Transverse colon (tissue), 4 donors: ENCODE results near the gene GIN1. TPM values are rescaled to one million over a fixed set of nuclear protein-coding genes. Genes with fewer than 3 reads are reported as not detected.
"Not testable (repeated sequence)": the region's sequence is repeated elsewhere in the genome, so short reads cannot be mapped to it uniquely, and the experiment has no call there.

Experiments used
- DNase-seq: peaks from one replicate; pipeline ENCODE4 v3.0.0-alpha.2; 2019
- H3K27ac ChIP-seq, 4 donors: fragments of 200-600 bp; sonication (generic); 2 replicates each; pipeline ENCODE4 v1.5.1; 2016 to 2018; ENCODE audit warnings: inconsistent platforms in 4 of 4
- H3K27me3 ChIP-seq: fragments of 200-600 bp; sonication (generic); 2 replicates; pipeline ENCODE4 v1.5.1; 2017; ENCODE audit warnings: inconsistent platforms
- H3K36me3 ChIP-seq, 4 donors: fragments of 200-600 bp; sonication (generic); 2 replicates each; pipeline ENCODE4 v1.5.1; 2017 to 2019; ENCODE audit warnings: inconsistent platforms in 4 of 4
- H3K4me1 ChIP-seq, 4 donors: fragments of 200-600 bp; sonication (generic); 2 replicates each; pipeline ENCODE4 v1.5.1; 2017 to 2020; ENCODE audit warnings: inconsistent platforms in 4 of 4
- H3K4me3 ChIP-seq, 4 donors: fragments of 200-600 bp; sonication (generic); 1 replicate in 1 of 4; 2 replicates in 3 of 4; pipeline versions ENCODE4 v1.5.1 to v1.6.1; 2017 to 2019; ENCODE audit warnings: inconsistent platforms in 4 of 4
- H3K9me3 ChIP-seq, 2 donors: fragments of 200-600 bp; sonication (generic); 2 replicates each; pipeline ENCODE4 v1.5.1; 2017 to 2019; ENCODE audit warnings: inconsistent platforms in 2 of 2
- CTCF ChIP-seq, 5 experiments: fragments of 200-600 bp in 3 of 5; fragments of 450-650 bp in 2 of 5; sonication (generic) in 3 of 5; IDR thresholded peaks; 1 replicate in 2 of 5; 2 replicates in 3 of 5; pipeline ENCODE4 v1.5.1; 2016 to 2017; ENCODE audit warnings: antibody characterized with exemption in 5 of 5, inconsistent platforms in 3 of 5, mild to moderate bottlenecking in 2 of 5, moderate library complexity in 1 of 5
- EP300 ChIP-seq: sonication (generic); formaldehyde crosslinking; IDR thresholded peaks from one replicate; pipeline ENCODE4 v1.6.1; 2017; ENCODE audit warnings: antibody characterized with exemption, low read depth
- POLR2A ChIP-seq: fragments of 450-650 bp; IDR thresholded peaks from one replicate; pipeline ENCODE4 v1.6.1; 2016; ENCODE audit warnings: antibody characterized with exemption, mild to moderate bottlenecking, moderate library complexity
- POLR2AphosphoS5 ChIP-seq, 3 donors: sonication (generic); formaldehyde crosslinking; IDR thresholded peaks; one replicate each; pipeline ENCODE4 v1.6.1; 2016; ENCODE audit warnings: antibody characterized with exemption in 3 of 3
- WGBS, 2 donors: methylation state at CpG; one replicate each; pipeline ENCODE4 v1.1.5; 2018; ENCODE audit warnings: low coverage in 1 of 2; 5-methylcytosine and 5-hydroxymethylcytosine counted together
- in situ Hi-C, 4 donors: fragments of 200-750 bp; cut with MboI; loops; one replicate each; pipeline versions ENCODE4 v1.15.0 to v1.15.1; 2017; ENCODE audit warnings: low sequenced_read_pairs in 3 of 4, low pct_ligation_motif_present in 1 of 4, low pct_unique_long_range_greater_than_20kb in 1 of 4
- intact Hi-C: fragments of 100-400 bp; cut with DNase I; formaldehyde crosslinking; loops from one replicate; pipeline ENCODE4 v1.15.1; 2023; ENCODE audit warnings: low total_unique reads
- total RNA-seq, 4 donors: library from RNA; depleted of rRNA; stranded (reverse); fragments of >200 nt; gene quantifications; one replicate each; pipeline ENCODE4 v1.1.0, GENCODE V29; 2016

The GIN1 gene
- total RNA-seq, 4 donors from 2014 or later = 6.4 to 8.5 TPM; not detected in 2

GRCh38 chr5:103145196-103145595, 25.3 kb upstream of the GIN1 start:
- in situ Hi-C loops = loop anchor here in 1 of 4 donors (25.0 kb wide), 1 partner anchor 383 kb away; the partner anchor contains the start of gene PAM
- intact Hi-C loops = no loop called here
- Histone ChIP-seq H3K27ac (no peak overlapping the region), H3K4me1 (no peaks in the 10 kb centered on the region), H3K36me3 (peaks cover 0 to 9% (median 3%) of the 10 kb centered on the region in 4 donors), H3K9me3 (no peaks in the 10 kb centered on the region), H3K27me3 (no peaks in the 10 kb centered on the region), H3K4me3 (no peak overlapping the region)
- TF ChIP-seq POLR2A (no peak), POLR2AphosphoS5 (IDR thresholded peaks at IDR 0.05) (no peak), EP300 (no peak), CTCF (IDR thresholded peaks at IDR 0.05) (no peak)
- no peak for DNase-seq

- WGBS, 2 donors = 99 to 100% methylated on average over 1 to 13 of the region's 25 CpGs
- H3K36me3 ChIP-seq, intact Hi-C loops, H3K4me1 ChIP-seq, H3K4me3 ChIP-seq, DNase-seq, H3K9me3 ChIP-seq, H3K27ac ChIP-seq, H3K27me3 ChIP-seq: not testable (repeated sequence)
- in situ Hi-C loops = loop anchor here in 1 of 4 donors (25.0 kb wide), 1 partner anchor 380 kb away; the partner anchor contains the start of gene PAM
Measured at GRCh38 chr5:103142132-103142531, 22.2 kb upstream of the GIN1 start.

- no peaks in the 10 kb centered on the region for H3K9me3 ChIP-seq
- no peaks in the 10 kb centered on the region for H3K27me3 ChIP-seq
- intact Hi-C loops (no loop called here), in situ Hi-C loops (loop anchor here in 3 of 4 donors (10.0 to 25.0 kb wide), 3 partner anchors 355 to 377 kb away; partner anchors contain the start of gene PAM (in 1 of the 3))
- H3K27ac ChIP-seq = peak overlapping the region in 1 of 4 donors; percentile 53
- peak; percentile 82 for DNase-seq
- H3K36me3 ChIP-seq = peaks cover 0 to 13% (median 0%) of the 10 kb centered on the region in 4 donors
- TF ChIP-seq POLR2AphosphoS5 (IDR thresholded peaks at IDR 0.05) (no peak), CTCF (IDR thresholded peaks at IDR 0.05) (peak; percentile 90 to 93 (median 91))
- 0% methylated on average over 2 of the region's 2 CpGs for WGBS, 2 donors
- H3K4me3 ChIP-seq = no peak overlapping the region
- H3K4me1 ChIP-seq = peaks cover 0 to 8% (median 3%) of the 10 kb centered on the region in 4 donors
Measured at GRCh38 chr5:103139264-103139865, 19.4 kb upstream of the GIN1 start.

- H3K27me3 ChIP-seq = no peaks in the 10 kb centered on the region
- H3K9me3 ChIP-seq = no peaks in the 10 kb centered on the region
- in situ Hi-C loops = loop anchor here in 3 of 4 donors (10.0 to 25.0 kb wide), 3 partner anchors 353 to 376 kb away; partner anchors contain the start of gene PAM (in 1 of the 3)
- H3K4me1 ChIP-seq = peaks cover 0 to 8% (median 3%) of the 10 kb centered on the region in 4 donors
- TF ChIP-seq POLR2A (no peak), POLR2AphosphoS5 (IDR thresholded peaks at IDR 0.05) (no peak), EP300 (no peak), CTCF (IDR thresholded peaks at IDR 0.05) (no peak)
- no peak overlapping the region for H3K4me3 ChIP-seq
- intact Hi-C loops = no loop called here
- WGBS, 2 donors = 46 to 60% methylated on average over 3 of the region's 3 CpGs
- no peak for DNase-seq
- H3K36me3 ChIP-seq = peaks cover 0 to 13% (median 0%) of the 10 kb centered on the region in 4 donors
- H3K27ac ChIP-seq = peak overlapping the region in 3 of 4 donors; percentile 9 to 53 (median 15)
Measured at GRCh38 chr5:103138202-103138690, 18.3 kb upstream of the GIN1 start.
